Keratinocyte (primary cell): ENCODE results near the gene GSTT2B. TPM values are rescaled to one million over a fixed set of nuclear protein-coding genes. Genes with fewer than 3 reads are reported as not detected.

Source experiments
- DNase-seq: peaks from one replicate; pipeline ENCODE4 v3.0.0-alpha.2; 2011; ENCODE audit warnings: low read depth, missing footprints, low spot score
- FAIRE-seq: peaks from 2 replicates; lab custom pipeline; 2011; peaks lifted over from hg19 to GRCh38; lab: Jason Lieb, UNC
- H2AFZ ChIP-seq: 2 replicates; pipeline ENCODE4 v1.6.0; 2012; ENCODE audit warnings: low read length, control low read depth, inconsistent platforms; ENCODE audit not compliant: control insufficient read depth
- H3K27ac ChIP-seq: 2 replicates; pipeline ENCODE4 v1.5.1; 2011; ENCODE audit warnings: low read length; ENCODE audit not compliant: control insufficient read depth, insufficient read depth
- H3K27me3 ChIP-seq: 3 replicates; pipeline ENCODE4 v1.6.0; 2011; ENCODE audit warnings: low read length; ENCODE audit not compliant: control insufficient read depth, insufficient read depth; ENCODE audit errors: extremely low read depth
- H3K36me3 ChIP-seq, 2 experiments: 2 replicates in 1 of 2; 3 replicates in 1 of 2; pipeline ENCODE4 v1.5.1; 2011; ENCODE audit warnings: low read length in 2 of 2, mild to moderate bottlenecking in 1 of 2; ENCODE audit not compliant: control insufficient read depth in 2 of 2, insufficient read depth in 2 of 2; ENCODE audit errors: extremely low read depth in 1 of 2
- H3K4me1 ChIP-seq: 3 replicates; pipeline ENCODE4 v1.5.1; 2011; ENCODE audit warnings: low read length; ENCODE audit not compliant: control insufficient read depth, insufficient read depth; ENCODE audit errors: extremely low read depth
- H3K4me2 ChIP-seq: 3 replicates; pipeline ENCODE4 v1.6.0; 2011; ENCODE audit warnings: low read depth, low read length; ENCODE audit not compliant: control insufficient read depth, insufficient read depth; ENCODE audit errors: extremely low read depth
- H3K4me3 ChIP-seq, 3 experiments: fragments of 200-600 bp in 1 of 3; sonication (generic) in 1 of 3; 2 replicates in 2 of 3; 3 replicates in 1 of 3; pipeline ENCODE4 v1.5.1; 2011 to 2016; ENCODE audit warnings: low read length in 3 of 3, mild to moderate bottlenecking in 3 of 3, control low read depth in 2 of 3, inconsistent platforms in 1 of 3, low read depth in 1 of 3, mixed read lengths in 1 of 3, mixed run types in 1 of 3, moderate library complexity in 1 of 3; ENCODE audit not compliant: control insufficient read depth in 2 of 3, insufficient read depth in 2 of 3; ENCODE audit errors: extremely low read depth in 1 of 3
- H3K79me2 ChIP-seq: 2 replicates; pipeline ENCODE4 v1.6.0; 2012; ENCODE audit warnings: low read length; ENCODE audit not compliant: control insufficient read depth, insufficient read depth
- H3K9ac ChIP-seq: 3 replicates; pipeline ENCODE4 v1.6.0; 2011; ENCODE audit warnings: low read length; ENCODE audit not compliant: control insufficient read depth, insufficient read depth; ENCODE audit errors: extremely low read depth
- H3K9me1 ChIP-seq: 3 replicates; pipeline ENCODE4 v1.6.0; 2011; ENCODE audit warnings: low read length; ENCODE audit not compliant: control insufficient read depth, insufficient read depth; ENCODE audit errors: extremely low read depth
- H3K9me3 ChIP-seq: 2 replicates; pipeline ENCODE4 v1.5.1; 2012; ENCODE audit warnings: low read depth, low read length; ENCODE audit not compliant: control insufficient read depth
- H4K20me1 ChIP-seq: 3 replicates; pipeline ENCODE4 v1.6.0; 2011; ENCODE audit warnings: low read length; ENCODE audit not compliant: control insufficient read depth, insufficient read depth; ENCODE audit errors: extremely low read depth
- CTCF ChIP-seq, 3 experiments: IDR thresholded peaks in 1 of 3; conservative IDR thresholded peaks in 1 of 3; optimal IDR thresholded peaks in 1 of 3; 2 replicates in 2 of 3; 3 replicates in 1 of 3; pipeline versions ENCODE3 to v1.5.1; 2011; ENCODE audit warnings: low read length in 3 of 3, mild to moderate bottlenecking in 3 of 3, moderate library complexity in 2 of 3, control low read depth in 1 of 3, inconsistent platforms in 1 of 3; ENCODE audit not compliant: insufficient read depth in 2 of 3; ENCODE audit errors: extremely low read depth in 1 of 3
- EZH2 ChIP-seq: IDR thresholded peaks from one replicate; pipeline ENCODE4 v1.6.1; 2012; ENCODE audit warnings: inconsistent platforms, mild to moderate bottlenecking, low read length, moderate library complexity
- dilution Hi-C: fragments of 300-500 bp; cut with MboI; formaldehyde crosslinking; loops from one replicate; pipeline ENCODE4 v1.7.0; 2020; ENCODE audit warnings: low sequenced_read_pairs; ENCODE audit not compliant: extremely low pct_ligation_motif_present
- polyA plus RNA-seq, 5 experiments: library from polyadenylated mRNA; depleted of rRNA in 3 of 5; stranded (reverse) in 3 of 5; stranded (forward) in 1 of 5; unstranded in 1 of 5; fragments of >200 nt; gene quantifications; 1 replicate in 1 of 5; 2 replicates in 3 of 5; 3 replicates in 1 of 5; pipeline versions ENCODE4 v1.2.1 to v1.2.3, GENCODE V29; 2011 to 2012; ENCODE audit warnings: missing spikeins in 2 of 5, low read depth in 1 of 5, low replicate concordance in 1 of 5

Gene GSTT2B
- polyA plus RNA-seq, 1 donor (not counting 4 experiments of a cell fraction or from before 2014, with no cell fraction given), result 15.5 TPM

- Histone ChIP-seq H3K36me3 (no peaks in the 10 kb centered on the region), H2AFZ (no peak within 1 kb of the TSS), H4K20me1 (no peaks in the 10 kb centered on the region), H3K9me1 (no peaks in the 10 kb centered on the region), H3K27ac (no peak within 1 kb of the TSS), H3K4me2 (no peak within 1 kb of the TSS), H3K4me3 (no peak within 1 kb of the TSS), H3K4me1 (no peaks in the 10 kb centered on the region), H3K9me3 (no peaks in the 10 kb centered on the region), H3K27me3 (no peaks in the 10 kb centered on the region), H3K79me2 (no peaks in the 10 kb centered on the region), H3K9ac (no peak within 1 kb of the TSS)
- dilution Hi-C loops, result no loop called here
- TF ChIP-seq EZH2, result no peak
- no peak for TF ChIP-seq CTCF (optimal IDR thresholded peaks at IDR 0.05 in 1 of 3, IDR thresholded peaks at IDR 0.05 in 1 of 3, conservative IDR thresholded peaks at IDR 0.05 in 1 of 3; ENCODE audit: extremely low read depth in 1 of 3, insufficient read depth in 2 of 3, low read length in 3 of 3)
- DNase-seq, result no peak
- FAIRE-seq, result no peak
Measured at GRCh38 chr22:24005201-24005600, 44.2 kb upstream of the GSTT2B start, which contains the start of gene GSTT4. GSTT4 (minus strand) TSS chr22:24005453; CDS start chr22:24005356, 97 bp downstream.

DNA sequence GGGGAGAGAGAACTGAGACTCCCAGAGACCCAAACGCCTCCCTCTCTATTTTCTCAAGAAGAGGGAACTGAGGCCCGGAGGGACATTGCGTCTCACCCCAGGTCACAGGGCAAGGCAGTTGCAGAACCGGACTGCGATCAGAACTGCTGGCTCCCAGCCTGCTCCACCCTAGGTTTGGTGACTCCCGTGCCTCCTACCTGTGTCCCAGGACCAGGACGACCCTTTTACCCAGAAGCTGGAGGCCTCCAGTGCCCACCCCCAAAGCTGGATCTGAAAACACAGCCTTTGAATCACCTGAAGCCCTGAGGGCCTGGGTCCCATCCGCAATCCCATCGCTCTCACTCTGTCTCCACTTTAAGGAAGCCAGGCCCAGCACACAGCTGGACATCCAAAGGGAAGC is 42.9 kb upstream of the GSTT2B start:
- TF ChIP-seq EZH2 (no peak), CTCF (optimal IDR thresholded peaks at IDR 0.05 in 1 of 3, IDR thresholded peaks at IDR 0.05 in 1 of 3, conservative IDR thresholded peaks at IDR 0.05 in 1 of 3; ENCODE audit: extremely low read depth in 1 of 3, insufficient read depth in 2 of 3, low read length in 3 of 3) (no peak)

More for the DNA sequence above, 42.9 kb upstream of the GSTT2B start:
- dilution Hi-C loops, result no loop called here
- Histone ChIP-seq H3K27me3 (no peaks in the 10 kb centered on the region), H3K9me3 (no peaks in the 10 kb centered on the region), H3K4me3 (no peak overlapping the region), H2AFZ (no peak overlapping the region), H3K9me1 (no peaks in the 10 kb centered on the region), H3K4me2 (no peak overlapping the region), H4K20me1 (no peaks in the 10 kb centered on the region), H3K79me2 (no peaks in the 10 kb centered on the region), H3K27ac (no peak overlapping the region), H3K4me1 (no peaks in the 10 kb centered on the region), H3K9ac (no peak overlapping the region), H3K36me3 (no peaks in the 10 kb centered on the region)
- FAIRE-seq, result no peak
- DNase-seq, result no peak
